Stimulated activated CD4-positive, alpha-beta T cell treated with anti-CD3 and anti-CD28 coated beads, TNF-alpha, amount 100 ng/mL, for 24 hours (primary cell): ENCODE measurements around the gene CAPZA3.
"Not testable (repeated sequence)": the region's sequence is repeated elsewhere in the genome, so short reads cannot be mapped to it uniquely, and the experiment has no call there.

ENCODE experiments used
- DNase-seq, 3 experiments: peaks; one replicate each; pipeline ENCODE4 v3.0.0-alpha.2; 2020; ENCODE audit warnings: low read depth in 3 of 3

The CAPZA3 gene

GRCh38 chr12:18753481-18754123, 15.7 kb downstream of the CAPZA3 start:
- no peak for DNase-seq

GRCh38 chr12:18754124-18754707, 16.3 kb downstream of the CAPZA3 start:
- no peak for DNase-seq

GRCh38 chr12:18755341-18755740, 17.4 kb downstream of the CAPZA3 start:
- no peak for DNase-seq

GRCh38 chr12:18766479-18766878, 28.6 kb downstream of the CAPZA3 start:
- not testable (repeated sequence) for DNase-seq

- no peak for DNase-seq
These were observed 44.9 kb downstream of the CAPZA3 start for GRCh38 chr12:18782827-18783226.

- DNase-seq: not testable (repeated sequence)
These were observed 47.5 kb downstream of the CAPZA3 start for GRCh38 chr12:18785465-18785864.
